Neural cell (in vitro differentiated cells): ENCODE results near the gene BCL3. TPM values are rescaled to one million over a fixed set of nuclear protein-coding genes. Genes with fewer than 3 reads are reported as not detected.

Experiments
- H2AFZ ChIP-seq: fragments of 200-600, 300-800 bp; sonication (generic), shearing (Covaris generic); 2 replicates; pipeline ENCODE4 v1.6.0; 2014; ENCODE audit warnings: low read depth, mild to moderate bottlenecking, antibody characterized with exemption, low read length, moderate library complexity
- H3F3A ChIP-seq: fragments of 200-600 bp; shearing (Covaris generic); 2 replicates; pipeline ENCODE4 v1.6.1; 2016; ENCODE audit warnings: mild to moderate bottlenecking, moderate library complexity, mixed read lengths, antibody characterized with exemption, low read length; ENCODE audit not compliant: insufficient read depth, poor library complexity, severe bottlenecking
- H3K27ac ChIP-seq: fragments of 200-600, 300-800 bp; sonication (generic), shearing (Covaris generic); 2 replicates; pipeline ENCODE4 v1.5.1; 2014; ENCODE audit warnings: mild to moderate bottlenecking, low read length, moderate library complexity
- H3K27me3 ChIP-seq: fragments of 300-800, 200-600 bp; sonication (generic), shearing (Covaris generic); 2 replicates; pipeline ENCODE4 v1.6.0; 2014; ENCODE audit warnings: mild to moderate bottlenecking, low read depth, low read length, moderate library complexity; ENCODE audit not compliant: insufficient read depth
- H3K36me3 ChIP-seq: fragments of 300-800, 200-600 bp; sonication (generic), shearing (Covaris generic); 2 replicates; pipeline ENCODE4 v1.5.1; 2014; ENCODE audit warnings: mild to moderate bottlenecking, antibody characterized with exemption, low read length, moderate library complexity; ENCODE audit not compliant: insufficient read depth
- H3K4me2 ChIP-seq: fragments of 300-800, 200-600 bp; sonication (generic), shearing (Covaris generic); 2 replicates; pipeline ENCODE4 v1.6.0; 2014; ENCODE audit warnings: mild to moderate bottlenecking, low read length
- H3K4me3 ChIP-seq: fragments of 300-800, 200-600 bp; sonication (generic), shearing (Covaris generic); 2 replicates; pipeline ENCODE4 v1.5.1; 2014; ENCODE audit warnings: mild to moderate bottlenecking, low read length, moderate library complexity
- H3K79me2 ChIP-seq: fragments of 200-600 bp; shearing (Covaris generic); replicated peaks from 2 replicates; pipeline ENCODE4 v1.6.0; 2014; ENCODE audit warnings: mild to moderate bottlenecking, low read length, moderate library complexity; ENCODE audit not compliant: insufficient read depth
- H3K9ac ChIP-seq: fragments of 300-800, 200-600 bp; sonication (generic), shearing (Covaris generic); 2 replicates; pipeline ENCODE4 v1.6.1; 2016; ENCODE audit warnings: mild to moderate bottlenecking, low read length, mixed read lengths
- H3K9me2 ChIP-seq: fragments of 200-600 bp; shearing (Covaris generic); 2 replicates; pipeline ENCODE4 v1.6.1; 2016; ENCODE audit warnings: mild to moderate bottlenecking, low read length, mixed read lengths; ENCODE audit not compliant: insufficient read depth
- H3K9me3 ChIP-seq: fragments of 200-600, 300-800 bp; sonication (generic), shearing (Covaris generic); 2 replicates; pipeline ENCODE4 v1.6.1; 2016; ENCODE audit warnings: mild to moderate bottlenecking, mixed run types, low read length, moderate library complexity, mixed read lengths
- H4K20me1 ChIP-seq: fragments of 200-600 bp; shearing (Covaris generic); 2 replicates; pipeline ENCODE4 v1.6.1; 2016; ENCODE audit warnings: mild to moderate bottlenecking, mixed run types; ENCODE audit not compliant: insufficient read depth
- EP300 ChIP-seq: fragments of 450-650 bp; conservative IDR thresholded peaks from 2 replicates; pipeline ENCODE4 v1.6.1; 2014; ENCODE audit warnings: antibody characterized with exemption, mild to moderate bottlenecking, moderate library complexity; ENCODE audit not compliant: poor library complexity, severe bottlenecking
- EZH2 ChIP-seq: fragments of 200-600, 300-800 bp; shearing (Covaris generic), sonication (generic); IDR thresholded peaks from 2 replicates; pipeline ENCODE4 v1.6.1; 2014; ENCODE audit warnings: antibody characterized with exemption, low read length, borderline replicate concordance, mild to moderate bottlenecking; ENCODE audit not compliant: insufficient read depth, poor library complexity, severe bottlenecking
- MXI1 ChIP-seq: fragments of 450-650 bp; conservative IDR thresholded peaks from 2 replicates; pipeline ENCODE4 v1.6.1; 2014; ENCODE audit warnings: antibody characterized with exemption, mild to moderate bottlenecking; ENCODE audit not compliant: poor library complexity, severe bottlenecking
- POLR2AphosphoS5 ChIP-seq: IDR thresholded peaks from 2 replicates; pipeline ENCODE4 v1.6.1; 2012
- RAD21 ChIP-seq: fragments of 450-650 bp; conservative IDR thresholded peaks from 2 replicates; pipeline ENCODE4 v1.6.1; 2014; ENCODE audit warnings: antibody characterized with exemption, mild to moderate bottlenecking, moderate library complexity
- SMC3 ChIP-seq: fragments of 450-650 bp; conservative IDR thresholded peaks from 2 replicates; pipeline ENCODE4 v1.6.1; 2014; ENCODE audit warnings: antibody characterized with exemption, mild to moderate bottlenecking, moderate library complexity; ENCODE audit not compliant: poor library complexity
- TAF1 ChIP-seq: IDR thresholded peaks from 2 replicates; pipeline ENCODE4 v1.6.1; 2012; ENCODE audit warnings: low read depth
- polyA plus RNA-seq: library from polyadenylated mRNA; depleted of rRNA; stranded (reverse); fragments of >200 nt; gene quantifications from 2 replicates; pipeline ENCODE4 v1.2.3, GENCODE V29; 2014
- TF ChIP-seq, protein P1 (sequence below): IDR thresholded peaks from 2 replicates; pipeline ENCODE4 v1.6.1; 2012; ENCODE audit warnings: borderline replicate concordance
- TF ChIP-seq, protein P2 (sequence below): fragments of 450-650 bp; IDR thresholded peaks from 2 replicates; pipeline ENCODE4 v1.5.1; 2014; ENCODE audit warnings: antibody characterized with exemption, mild to moderate bottlenecking, moderate library complexity; ENCODE audit not compliant: poor library complexity, severe bottlenecking

BCL3 gene
- polyA plus RNA-seq, 1 donor from 2014 or later, result 0.48 TPM

DNA sequence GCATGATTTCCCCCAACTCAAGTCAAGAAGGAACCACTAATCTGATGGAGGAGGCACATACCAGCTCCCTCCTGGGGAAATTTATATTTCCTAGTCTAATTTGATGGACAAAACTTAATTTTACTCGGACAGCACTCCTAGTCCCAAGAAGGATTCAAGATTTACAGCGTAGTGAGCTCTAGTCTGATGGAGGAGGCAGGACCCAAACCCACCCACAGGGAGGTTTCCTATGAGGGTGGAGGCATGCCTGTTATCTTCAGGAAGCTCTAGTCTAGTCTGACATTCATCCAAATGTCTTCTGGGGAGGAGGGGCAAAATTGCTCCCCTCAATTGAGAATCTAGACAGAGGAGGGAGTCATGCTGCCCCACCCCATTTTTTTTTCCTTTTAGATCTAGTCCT, 10.4 kb upstream of the BCL3 start:
- Histone ChIP-seq H3K36me3 (no peaks in the 10 kb centered on the region), H3K4me3 (no peak overlapping the region), H3K27ac (no peak overlapping the region), H3K79me2 (no peaks in the 10 kb centered on the region), H4K20me1 (no peaks in the 10 kb centered on the region), H2AFZ (no peak overlapping the region), H3F3A (no peaks in the 10 kb centered on the region), H3K27me3 (no peaks in the 10 kb centered on the region), H3K4me2 (no peak overlapping the region), H3K9ac (no peak overlapping the region), H3K9me2 (no peaks in the 10 kb centered on the region), H3K9me3 (no peaks in the 10 kb centered on the region)
- TF ChIP-seq, protein P1, sequence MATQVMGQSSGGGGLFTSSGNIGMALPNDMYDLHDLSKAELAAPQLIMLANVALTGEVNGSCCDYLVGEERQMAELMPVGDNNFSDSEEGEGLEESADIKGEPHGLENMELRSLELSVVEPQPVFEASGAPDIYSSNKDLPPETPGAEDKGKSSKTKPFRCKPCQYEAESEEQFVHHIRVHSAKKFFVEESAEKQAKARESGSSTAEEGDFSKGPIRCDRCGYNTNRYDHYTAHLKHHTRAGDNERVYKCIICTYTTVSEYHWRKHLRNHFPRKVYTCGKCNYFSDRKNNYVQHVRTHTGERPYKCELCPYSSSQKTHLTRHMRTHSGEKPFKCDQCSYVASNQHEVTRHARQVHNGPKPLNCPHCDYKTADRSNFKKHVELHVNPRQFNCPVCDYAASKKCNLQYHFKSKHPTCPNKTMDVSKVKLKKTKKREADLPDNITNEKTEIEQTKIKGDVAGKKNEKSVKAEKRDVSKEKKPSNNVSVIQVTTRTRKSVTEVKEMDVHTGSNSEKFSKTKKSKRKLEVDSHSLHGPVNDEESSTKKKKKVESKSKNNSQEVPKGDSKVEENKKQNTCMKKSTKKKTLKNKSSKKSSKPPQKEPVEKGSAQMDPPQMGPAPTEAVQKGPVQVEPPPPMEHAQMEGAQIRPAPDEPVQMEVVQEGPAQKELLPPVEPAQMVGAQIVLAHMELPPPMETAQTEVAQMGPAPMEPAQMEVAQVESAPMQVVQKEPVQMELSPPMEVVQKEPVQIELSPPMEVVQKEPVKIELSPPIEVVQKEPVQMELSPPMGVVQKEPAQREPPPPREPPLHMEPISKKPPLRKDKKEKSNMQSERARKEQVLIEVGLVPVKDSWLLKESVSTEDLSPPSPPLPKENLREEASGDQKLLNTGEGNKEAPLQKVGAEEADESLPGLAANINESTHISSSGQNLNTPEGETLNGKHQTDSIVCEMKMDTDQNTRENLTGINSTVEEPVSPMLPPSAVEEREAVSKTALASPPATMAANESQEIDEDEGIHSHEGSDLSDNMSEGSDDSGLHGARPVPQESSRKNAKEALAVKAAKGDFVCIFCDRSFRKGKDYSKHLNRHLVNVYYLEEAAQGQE, result no peak
- no peak for TF ChIP-seq RAD21
- TF ChIP-seq EZH2, result no peak
- no peak for TF ChIP-seq TAF1
- TF ChIP-seq, protein P2, sequence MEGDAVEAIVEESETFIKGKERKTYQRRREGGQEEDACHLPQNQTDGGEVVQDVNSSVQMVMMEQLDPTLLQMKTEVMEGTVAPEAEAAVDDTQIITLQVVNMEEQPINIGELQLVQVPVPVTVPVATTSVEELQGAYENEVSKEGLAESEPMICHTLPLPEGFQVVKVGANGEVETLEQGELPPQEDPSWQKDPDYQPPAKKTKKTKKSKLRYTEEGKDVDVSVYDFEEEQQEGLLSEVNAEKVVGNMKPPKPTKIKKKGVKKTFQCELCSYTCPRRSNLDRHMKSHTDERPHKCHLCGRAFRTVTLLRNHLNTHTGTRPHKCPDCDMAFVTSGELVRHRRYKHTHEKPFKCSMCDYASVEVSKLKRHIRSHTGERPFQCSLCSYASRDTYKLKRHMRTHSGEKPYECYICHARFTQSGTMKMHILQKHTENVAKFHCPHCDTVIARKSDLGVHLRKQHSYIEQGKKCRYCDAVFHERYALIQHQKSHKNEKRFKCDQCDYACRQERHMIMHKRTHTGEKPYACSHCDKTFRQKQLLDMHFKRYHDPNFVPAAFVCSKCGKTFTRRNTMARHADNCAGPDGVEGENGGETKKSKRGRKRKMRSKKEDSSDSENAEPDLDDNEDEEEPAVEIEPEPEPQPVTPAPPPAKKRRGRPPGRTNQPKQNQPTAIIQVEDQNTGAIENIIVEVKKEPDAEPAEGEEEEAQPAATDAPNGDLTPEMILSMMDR, result no peak
- TF ChIP-seq POLR2AphosphoS5, result no peak
- no peak for TF ChIP-seq EP300
- TF ChIP-seq SMC3, result no peak
- TF ChIP-seq MXI1, result no peak

DNA sequence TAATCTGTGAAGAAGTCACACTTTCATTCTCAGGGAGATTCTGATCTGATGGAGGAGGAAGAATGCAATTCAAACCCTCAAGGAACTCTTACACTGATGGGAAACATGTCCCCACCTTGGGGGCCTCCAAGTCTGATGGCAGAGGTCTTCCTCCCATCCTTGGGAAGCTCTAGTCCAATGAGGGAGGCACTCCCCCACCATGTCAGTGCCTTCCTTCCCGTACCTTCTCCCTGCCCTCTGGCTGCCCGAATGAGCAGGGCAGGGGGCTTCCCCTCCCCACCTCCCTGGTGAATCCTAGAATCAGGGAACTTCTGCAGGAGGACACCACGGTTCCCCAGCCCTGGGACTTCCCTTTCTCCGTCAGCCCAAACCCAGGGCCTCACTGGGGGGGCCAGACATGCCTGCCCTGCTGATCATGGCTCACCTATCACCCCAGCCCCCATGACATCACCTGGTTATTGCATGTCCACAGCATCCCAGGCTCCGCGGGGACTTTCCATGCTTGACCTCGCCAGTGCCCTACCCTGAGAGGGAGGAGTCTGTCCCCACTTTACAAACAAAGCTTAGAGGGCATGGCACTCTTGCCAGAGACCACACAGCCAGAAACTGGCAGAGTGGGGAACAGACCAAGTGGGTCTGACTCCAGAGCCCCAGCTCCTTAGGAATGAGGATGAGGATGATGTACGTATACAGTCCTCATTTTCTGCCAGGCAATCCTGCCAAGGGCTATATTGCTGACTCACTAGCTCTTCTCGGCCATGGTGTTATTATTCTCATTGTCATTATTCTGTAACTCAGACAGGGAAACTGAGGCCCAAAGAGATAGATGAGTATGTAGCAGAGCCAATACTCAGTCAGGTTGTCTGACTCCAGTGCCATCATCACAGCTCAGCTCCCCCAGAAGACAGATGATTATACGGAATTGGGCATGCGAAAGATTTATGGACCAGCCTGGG, 9.6 kb upstream of the BCL3 start:
- Histone ChIP-seq H3K4me2 (no peak overlapping the region), H3K4me3 (no peak overlapping the region), H3K9me2 (no peaks in the 10 kb centered on the region), H3K79me2 (no peaks in the 10 kb centered on the region), H3K36me3 (no peaks in the 10 kb centered on the region), H2AFZ (no peak overlapping the region), H3K9ac (no peak overlapping the region), H4K20me1 (no peaks in the 10 kb centered on the region), H3K27ac (no peak overlapping the region), H3F3A (no peaks in the 10 kb centered on the region), H3K27me3 (no peaks in the 10 kb centered on the region), H3K9me3 (no peaks in the 10 kb centered on the region)
- no peak for TF ChIP-seq EZH2
- no peak for TF ChIP-seq RAD21
- TF ChIP-seq, protein P1, result no peak
- TF ChIP-seq TAF1, result no peak
- TF ChIP-seq EP300, result no peak
- TF ChIP-seq, protein P2, result no peak
- no peak for TF ChIP-seq POLR2AphosphoS5
- no peak for TF ChIP-seq MXI1
- TF ChIP-seq SMC3, result no peak
